Gastrocnemius medialis (tissue), 4 donors: ENCODE measurements around the gene GAMT.

Source experiments
- POLR2A ChIP-seq, 2 donors: fragments of 450-650 bp; IDR thresholded peaks; one replicate each; pipeline ENCODE4 v1.6.1; 2017; ENCODE audit warnings: antibody characterized with exemption in 2 of 2, mild to moderate bottlenecking in 2 of 2, moderate library complexity in 2 of 2
- TF ChIP-seq, protein P1 (sequence below), 5 experiments: fragments of 450-650 bp in 3 of 5; fragments of 200-600 bp in 2 of 5; sonication (generic) in 2 of 5; IDR thresholded peaks in 4 of 5; conservative IDR thresholded peaks in 1 of 5; 1 replicate in 4 of 5; 2 replicates in 1 of 5; pipeline ENCODE4 v1.5.1; 2016 to 2019; ENCODE audit warnings: antibody characterized with exemption in 5 of 5, mild to moderate bottlenecking in 3 of 5, moderate library complexity in 3 of 5

GRCh38 chr19:1386945-1387683, 14.2 kb downstream of the GAMT start:
- TF ChIP-seq, protein P1, sequence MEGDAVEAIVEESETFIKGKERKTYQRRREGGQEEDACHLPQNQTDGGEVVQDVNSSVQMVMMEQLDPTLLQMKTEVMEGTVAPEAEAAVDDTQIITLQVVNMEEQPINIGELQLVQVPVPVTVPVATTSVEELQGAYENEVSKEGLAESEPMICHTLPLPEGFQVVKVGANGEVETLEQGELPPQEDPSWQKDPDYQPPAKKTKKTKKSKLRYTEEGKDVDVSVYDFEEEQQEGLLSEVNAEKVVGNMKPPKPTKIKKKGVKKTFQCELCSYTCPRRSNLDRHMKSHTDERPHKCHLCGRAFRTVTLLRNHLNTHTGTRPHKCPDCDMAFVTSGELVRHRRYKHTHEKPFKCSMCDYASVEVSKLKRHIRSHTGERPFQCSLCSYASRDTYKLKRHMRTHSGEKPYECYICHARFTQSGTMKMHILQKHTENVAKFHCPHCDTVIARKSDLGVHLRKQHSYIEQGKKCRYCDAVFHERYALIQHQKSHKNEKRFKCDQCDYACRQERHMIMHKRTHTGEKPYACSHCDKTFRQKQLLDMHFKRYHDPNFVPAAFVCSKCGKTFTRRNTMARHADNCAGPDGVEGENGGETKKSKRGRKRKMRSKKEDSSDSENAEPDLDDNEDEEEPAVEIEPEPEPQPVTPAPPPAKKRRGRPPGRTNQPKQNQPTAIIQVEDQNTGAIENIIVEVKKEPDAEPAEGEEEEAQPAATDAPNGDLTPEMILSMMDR (IDR thresholded peaks at IDR 0.05 in 4 of 5, conservative IDR thresholded peaks at IDR 0.05 in 1 of 5), result no peak
- TF ChIP-seq POLR2A (IDR thresholded peaks at IDR 0.05), result no peak
